HEK293 (cell line): ENCODE data around the gene PEX6.

Source experiments
- CTCF ChIA-PET: fragments of 350-600 bp; formaldehyde crosslinking; extraction: SDS; loops from one replicate; lab custom pipeline; 2021; ENCODE audit warnings: antibody characterized with exemption; lab: Yijun Ruan, JAX
- POLR2A ChIA-PET: fragments of 300-600 bp; formaldehyde crosslinking; extraction: SDS; loops from one replicate; lab custom pipeline; 2020; ENCODE audit warnings: antibody characterized with exemption, inconsistent platforms; lab: Yijun Ruan, JAX
- H3K27ac ChIP-seq: fragments of 200-500 bp; sonication (Bioruptor generic); 2 replicates; pipeline ENCODE4 v1.5.1; 2014; ENCODE audit warnings: low read depth, low read length, control low read depth, inconsistent platforms; ENCODE audit errors: extremely low read depth
- H3K36me3 ChIP-seq, 2 experiments: fragments of 200-500 bp in 1 of 2; sonication (Bioruptor generic) in 1 of 2; 1 replicate in 1 of 2; 2 replicates in 1 of 2; pipeline ENCODE4 v1.5.1; 2014 to 2017; ENCODE audit warnings: inconsistent platforms in 2 of 2, low read length in 2 of 2; ENCODE audit not compliant: control insufficient read depth in 2 of 2, insufficient read depth in 1 of 2
- H3K4me1 ChIP-seq: fragments of 200-500 bp; sonication (Bioruptor generic); 2 replicates; pipeline ENCODE4 v1.5.1; 2014; ENCODE audit warnings: mild to moderate bottlenecking, low read length, inconsistent platforms; ENCODE audit not compliant: control insufficient read depth, insufficient read depth
- H3K4me3 ChIP-seq: 2 replicates; pipeline ENCODE4 v1.5.1; 2011; ENCODE audit warnings: low read depth, mild to moderate bottlenecking, control low read depth, low read length, moderate library complexity
- H3K9me3 ChIP-seq: fragments of 200-500 bp; sonication (Bioruptor generic); 2 replicates; pipeline ENCODE4 v1.5.1; 2014; ENCODE audit warnings: low read depth, low read length, inconsistent platforms; ENCODE audit not compliant: control insufficient read depth, insufficient read depth
- BCL11B ChIP-seq: fragments of 450-650 bp; formaldehyde crosslinking; IDR thresholded peaks from 2 replicates; pipeline ENCODE4 v1.5.1; 2016; ENCODE audit warnings: low read depth, missing biosample characterization, missing genetic modification characterization
- KLF16 ChIP-seq: fragments of 450-650 bp; formaldehyde crosslinking; IDR thresholded peaks from 2 replicates; pipeline ENCODE4 v1.5.1; 2017; ENCODE audit warnings: missing biosample characterization, missing genetic modification characterization
- MZF1 ChIP-seq: fragments of 450-650 bp; formaldehyde crosslinking; IDR thresholded peaks from 2 replicates; pipeline ENCODE4 v1.5.1; 2017; ENCODE audit warnings: missing biosample characterization, missing genetic modification characterization, borderline replicate concordance
- PATZ1 ChIP-seq: fragments of 450-650 bp; formaldehyde crosslinking; IDR thresholded peaks from 2 replicates; pipeline ENCODE4 v1.5.1; 2016; ENCODE audit warnings: missing biosample characterization, missing genetic modification characterization
- PRDM6 ChIP-seq: fragments of 450-650 bp; formaldehyde crosslinking; IDR thresholded peaks from 2 replicates; pipeline ENCODE4 v1.5.1; 2017; ENCODE audit warnings: missing biosample characterization, missing genetic modification characterization
- TSHZ1 ChIP-seq: fragments of 450-650 bp; formaldehyde crosslinking; IDR thresholded peaks from 2 replicates; pipeline ENCODE4 v1.5.1; 2016; ENCODE audit warnings: missing biosample characterization, missing genetic modification characterization, borderline replicate concordance
- WT1 ChIP-seq: fragments of 450-650 bp; formaldehyde crosslinking; IDR thresholded peaks from 2 replicates; pipeline ENCODE4 v1.5.1; 2016; ENCODE audit warnings: missing biosample characterization, missing genetic modification characterization
- ZBTB48 ChIP-seq: fragments of 450-650 bp; formaldehyde crosslinking; IDR thresholded peaks from 2 replicates; pipeline ENCODE4 v1.5.1; 2016; ENCODE audit warnings: missing biosample characterization, missing genetic modification characterization
- ZBTB7A ChIP-seq: fragments of 450-650 bp; formaldehyde crosslinking; IDR thresholded peaks from 2 replicates; pipeline ENCODE4 v1.5.1; 2016; ENCODE audit warnings: low read depth, missing biosample characterization, missing genetic modification characterization
- ZBTB8A ChIP-seq: fragments of 450-650 bp; formaldehyde crosslinking; IDR thresholded peaks from 2 replicates; pipeline ENCODE4 v1.5.1; 2016; ENCODE audit warnings: missing biosample characterization, missing genetic modification characterization
- ZIC2 ChIP-seq: fragments of 450-650 bp; formaldehyde crosslinking; IDR thresholded peaks from 2 replicates; pipeline ENCODE4 v1.5.1; 2016; ENCODE audit warnings: missing biosample characterization, missing genetic modification characterization
- ZNF10 ChIP-seq: fragments of 450-650 bp; formaldehyde crosslinking; IDR thresholded peaks from 2 replicates; pipeline ENCODE4 v1.5.1; 2017; ENCODE audit warnings: missing biosample characterization, missing genetic modification characterization
- ZNF132 ChIP-seq: fragments of 450-650 bp; formaldehyde crosslinking; IDR thresholded peaks from 2 replicates; pipeline ENCODE4 v1.5.1; 2017; ENCODE audit warnings: missing biosample characterization, missing genetic modification characterization, borderline replicate concordance
- ZNF138 ChIP-seq: fragments of 450-650 bp; formaldehyde crosslinking; IDR thresholded peaks from 2 replicates; pipeline ENCODE4 v1.5.1; 2016; ENCODE audit warnings: missing biosample characterization, missing genetic modification characterization, borderline replicate concordance
- ZNF140 ChIP-seq: fragments of 450-650 bp; formaldehyde crosslinking; IDR thresholded peaks from 2 replicates; pipeline ENCODE4 v1.5.1; 2016; ENCODE audit warnings: missing biosample characterization, missing genetic modification characterization
- ZNF202 ChIP-seq: fragments of 450-650 bp; formaldehyde crosslinking; IDR thresholded peaks from 2 replicates; pipeline ENCODE4 v1.5.1; 2016; ENCODE audit warnings: missing biosample characterization, missing genetic modification characterization, borderline replicate concordance
- ZNF221 ChIP-seq: fragments of 450-650 bp; formaldehyde crosslinking; IDR thresholded peaks from 2 replicates; pipeline ENCODE4 v1.5.1; 2017; ENCODE audit warnings: missing biosample characterization, missing genetic modification characterization, borderline replicate concordance
- ZNF266 ChIP-seq: fragments of 450-650 bp; formaldehyde crosslinking; IDR thresholded peaks from 2 replicates; pipeline ENCODE4 v1.5.1; 2016; ENCODE audit warnings: missing biosample characterization, missing genetic modification characterization, low read depth
- ZNF426 ChIP-seq: fragments of 450-650 bp; formaldehyde crosslinking; IDR thresholded peaks from 2 replicates; pipeline ENCODE4 v1.5.1; 2017; ENCODE audit warnings: missing biosample characterization, missing genetic modification characterization, mild to moderate bottlenecking, inconsistent platforms, moderate library complexity
- ZNF513 ChIP-seq: fragments of 450-650 bp; IDR thresholded peaks from 2 replicates; pipeline ENCODE4 v1.5.1; 2018; ENCODE audit warnings: missing biosample characterization, missing genetic modification characterization
- ZNF560 ChIP-seq: fragments of 450-650 bp; formaldehyde crosslinking; IDR thresholded peaks from 2 replicates; pipeline ENCODE4 v1.5.1; 2017; ENCODE audit warnings: missing biosample characterization, missing genetic modification characterization, borderline replicate concordance
- ZNF785 ChIP-seq: fragments of 450-650 bp; formaldehyde crosslinking; IDR thresholded peaks from 2 replicates; pipeline ENCODE4 v1.5.1; 2016; ENCODE audit warnings: missing biosample characterization, missing genetic modification characterization
- ZSCAN23 ChIP-seq: fragments of 450-650 bp; formaldehyde crosslinking; IDR thresholded peaks from 2 replicates; pipeline ENCODE4 v1.5.1; 2016; ENCODE audit warnings: missing biosample characterization, missing genetic modification characterization
- ZSCAN5A ChIP-seq: fragments of 450-650 bp; formaldehyde crosslinking; IDR thresholded peaks from 2 replicates; pipeline ENCODE4 v1.5.1; 2016; ENCODE audit warnings: missing biosample characterization, missing genetic modification characterization
- ZXDB ChIP-seq: fragments of 450-650 bp; formaldehyde crosslinking; IDR thresholded peaks from 2 replicates; pipeline ENCODE4 v1.5.1; 2016; ENCODE audit warnings: missing biosample characterization, missing genetic modification characterization

PEX6 gene

GRCh38 chr6:42962502-42963178 lies 16.3 kb downstream of the PEX6 start (continued):
- TF ChIP-seq ZSCAN5A (tag by site-specific recombination) (no peak), ZNF785 (no peak), ZNF513 (no peak), WT1 (tag by site-specific recombination) (no peak), ZNF138 (tag by site-specific recombination) (no peak), PATZ1 (tag by site-specific recombination) (no peak), BCL11B (tag by site-specific recombination) (no peak), MZF1 (tag by site-specific recombination) (no peak), ZNF426 (tag by site-specific recombination) (no peak)

- peaks cover 0 to 36% of the 10 kb centered on the region in 2 experiments; a peak in 2 of 3 replicates for H3K36me3 ChIP-seq
- H3K27ac ChIP-seq: no peak overlapping the region
- POLR2A ChIA-PET: interaction anchor here (0.6 to 0.9 kb wide), 3 partner anchors 13 to 54 kb away, joined by 3 to 4 read pairs (median 4); no protein-coding TSS in a partner anchor
- no peak overlapping the region for H3K4me3 ChIP-seq
- H3K9me3 ChIP-seq: no peaks in the 10 kb centered on the region
- 0 out of 2 replicates have a peak, but pooled peaks cover 4% of the 10 kb centered on the region for H3K4me1 ChIP-seq
- CTCF ChIA-PET: interaction anchor here (1.2 to 4.0 kb wide), 2 partner anchors 16 to 181 kb away, joined by 6 to 24 read pairs; no protein-coding TSS in a partner anchor
- TF ChIP-seq ZNF202 (tag by site-specific recombination) (no peak), ZBTB8A (no peak), ZBTB48 (tag by site-specific recombination) (no peak), PRDM6 (tag by site-specific recombination) (no peak), TSHZ1 (tag by site-specific recombination) (no peak), ZNF266 (no peak), KLF16 (tag by site-specific recombination) (no peak), ZSCAN23 (tag by site-specific recombination) (no peak), ZBTB7A (tag by site-specific recombination) (no peak), ZXDB (no peak), ZNF560 (tag by site-specific recombination) (no peak), ZNF221 (tag by site-specific recombination) (no peak), ZNF10 (tag by site-specific recombination) (no peak), ZNF140 (tag by site-specific recombination) (no peak), ZIC2 (tag by site-specific recombination) (no peak), ZNF132 (tag by site-specific recombination) (no peak)
Measured at GRCh38 chr6:42962096-42962495, 16.9 kb downstream of the PEX6 start.
